HG03064 (cell line): ENCODE data around the gene NUAK1.

Source experiments
- ATAC-seq: cut with Tn5 transposase; IDR thresholded peaks from one replicate; pipeline ENCODE4 v1.9.1; 2021; ENCODE audit warnings: low read depth; ENCODE audit not compliant: unreplicated experiment

The NUAK1 gene

DNA sequence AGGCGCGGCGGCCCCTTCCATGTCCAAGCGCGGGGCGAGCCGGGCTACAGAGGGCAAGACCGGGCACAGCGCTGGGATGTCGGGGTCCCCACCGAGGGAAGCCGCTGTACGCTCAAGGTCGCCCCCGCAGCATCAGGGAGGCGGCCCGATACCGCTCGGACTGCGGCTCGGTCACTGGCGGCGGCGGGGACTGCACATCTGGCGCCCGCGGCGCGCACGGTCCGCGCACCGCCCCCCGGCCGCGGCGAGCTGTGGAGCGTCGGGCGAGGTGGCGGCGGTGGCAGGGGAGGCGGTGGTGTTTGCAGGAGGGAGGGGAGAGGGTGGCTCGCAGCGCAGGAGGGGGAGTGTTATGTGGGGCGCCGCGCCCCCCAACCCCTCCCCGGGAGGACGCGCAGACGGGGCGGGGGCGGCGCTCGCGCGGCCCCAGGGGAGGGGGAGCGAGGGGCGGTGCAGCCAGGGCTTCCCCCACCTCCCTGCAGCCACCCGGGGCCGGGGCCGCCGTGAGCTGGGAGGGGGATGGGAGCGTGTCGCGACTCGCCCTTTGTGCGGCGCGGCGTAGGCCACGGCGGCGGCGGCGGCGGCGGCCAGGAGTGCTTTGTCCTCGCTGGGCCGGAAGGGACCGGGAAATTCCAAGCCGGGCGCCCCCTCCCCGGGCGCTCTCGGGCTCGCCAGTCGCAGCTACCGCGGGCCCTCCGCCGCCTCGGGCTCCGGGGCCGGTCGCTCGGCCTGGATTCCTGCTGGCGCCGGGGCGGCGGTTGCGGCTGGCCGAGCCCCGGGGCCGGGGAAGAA is at the start of gene NUAK1:
Gene NUAK1, minus strand, starts transcription at position 322 of the 789 bp plus-strand sequence. Its CDS starts 301 bp downstream, at position 21.
- ATAC-seq: no peak

DNA sequence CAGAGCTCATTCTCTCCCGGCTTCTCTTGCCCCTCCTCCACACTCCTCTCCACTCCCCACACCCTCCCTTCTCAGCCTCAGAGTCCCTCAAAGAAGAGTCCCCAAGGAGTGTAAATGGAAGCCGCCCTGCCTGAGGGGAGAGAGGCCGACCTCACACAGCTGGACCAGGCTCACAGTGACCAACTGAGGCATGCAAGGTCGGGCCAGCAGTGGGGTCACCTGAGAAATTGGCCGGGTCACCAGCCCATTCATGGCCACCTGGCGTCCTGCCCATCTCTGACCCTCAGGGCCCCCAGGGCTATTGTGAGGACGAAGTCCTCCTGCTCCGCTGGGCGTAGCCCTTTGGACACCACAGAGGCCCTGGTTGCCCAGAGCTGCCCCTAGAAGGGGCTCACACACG is 49.5 kb upstream of the NUAK1 start:
- ATAC-seq: no peak

DNA sequence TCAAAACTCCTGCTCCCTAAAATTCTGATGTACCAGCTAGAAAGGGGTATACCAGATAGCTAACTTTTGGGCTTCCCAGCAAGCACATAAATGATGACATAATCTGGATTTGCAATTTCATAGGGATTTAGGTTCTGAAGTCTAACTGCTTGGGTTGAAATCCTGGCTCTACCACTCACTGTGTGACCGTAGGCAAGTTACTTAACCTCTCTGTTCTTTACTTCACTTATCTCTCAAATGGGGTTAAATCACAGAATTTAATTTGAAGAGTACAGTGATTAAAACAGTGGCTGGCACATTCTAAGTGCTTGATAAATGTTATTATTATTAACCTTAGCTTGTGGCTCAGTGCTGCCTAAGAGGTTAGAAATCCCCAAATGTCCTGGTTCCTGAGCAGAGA is 49.1 kb upstream of the NUAK1 start:
- no peak for ATAC-seq

- no peak for ATAC-seq
These were observed 48.5 kb upstream of the NUAK1 start for GRCh38 chr12:106187155-106187789.

DNA sequence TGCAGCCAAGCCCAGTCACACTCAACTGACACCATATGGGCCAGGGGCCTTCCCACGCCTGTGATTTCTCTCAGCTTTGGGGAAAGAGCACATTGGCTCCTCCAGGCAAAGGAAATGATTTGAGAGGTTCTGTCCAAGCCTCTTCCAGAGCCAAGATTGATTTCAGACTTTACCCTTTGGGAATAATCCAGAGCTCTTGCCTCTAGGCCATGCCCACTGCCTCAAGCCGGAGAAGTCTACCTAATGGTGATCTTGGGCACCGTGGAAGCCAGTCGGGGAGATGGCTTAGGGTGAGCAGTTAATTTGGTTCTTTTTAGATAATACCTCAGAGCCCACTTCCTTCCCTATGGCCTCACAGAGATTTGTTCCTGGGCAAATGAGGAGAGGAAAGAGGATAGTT is 45.0 kb upstream of the NUAK1 start:
- no peak for ATAC-seq

DNA sequence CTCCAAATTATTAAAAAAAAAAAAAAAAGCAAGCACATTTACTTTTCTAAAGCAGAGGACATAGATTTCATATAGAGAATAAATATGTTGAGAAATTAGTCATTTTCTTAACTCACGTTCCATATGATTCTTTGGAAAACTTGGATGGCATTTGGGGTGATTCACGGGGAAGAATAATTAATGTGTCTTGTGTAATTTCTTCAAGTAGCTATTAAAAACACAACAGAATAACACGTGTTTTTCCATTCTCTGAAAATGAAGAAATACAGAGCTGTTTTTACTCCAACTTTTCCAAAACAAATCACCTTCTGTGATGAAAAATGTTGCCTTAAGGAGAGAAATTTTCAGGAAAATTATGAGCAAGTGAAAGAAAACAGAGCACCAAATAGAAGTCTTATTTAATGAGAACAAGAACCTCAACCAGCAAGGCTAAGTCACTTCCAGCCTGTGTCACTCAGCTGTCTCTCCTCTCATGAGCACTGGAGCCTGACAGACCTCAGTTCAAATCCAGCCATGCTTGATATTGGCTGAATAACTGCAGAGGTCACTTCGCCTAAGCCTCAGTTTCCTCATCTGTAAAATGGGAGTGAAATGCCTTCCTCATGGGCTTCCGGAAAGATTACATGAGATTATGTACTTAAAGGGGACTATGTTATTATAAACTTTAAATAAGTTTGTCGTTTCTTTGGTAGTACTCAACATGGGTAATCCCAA is 42.8 kb upstream of the NUAK1 start:
- ATAC-seq: no peak

GRCh38 chr12:106179086-106179485 is 40.3 kb upstream of the NUAK1 start:
- ATAC-seq: no peak

DNA sequence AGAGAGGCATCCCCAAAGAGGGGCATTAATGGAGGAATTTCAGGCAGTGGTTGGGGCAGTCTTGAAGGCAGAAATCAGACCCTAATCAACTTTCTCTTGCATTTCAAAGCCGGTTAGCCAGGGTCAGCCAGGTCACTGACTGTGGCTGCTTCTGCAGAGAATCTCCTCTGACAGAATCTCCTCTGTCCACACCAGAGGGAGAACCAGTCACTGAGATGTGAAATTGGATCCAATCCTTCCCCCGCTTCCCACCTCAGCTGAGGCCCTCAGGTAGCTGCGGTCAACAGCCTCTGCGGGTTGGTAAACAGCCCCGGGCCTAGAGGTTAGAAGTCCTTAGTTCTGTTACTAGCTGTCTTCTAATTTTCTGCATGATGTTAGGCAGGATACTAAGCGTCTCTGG is 39.8 kb upstream of the NUAK1 start:
- no peak for ATAC-seq

- no peak for ATAC-seq
These were observed 37.8 kb upstream of the NUAK1 start for GRCh38 chr12:106176560-106176959.

- no peak for ATAC-seq
These were observed 36.1 kb upstream of the NUAK1 start for GRCh38 chr12:106174876-106175275.

DNA sequence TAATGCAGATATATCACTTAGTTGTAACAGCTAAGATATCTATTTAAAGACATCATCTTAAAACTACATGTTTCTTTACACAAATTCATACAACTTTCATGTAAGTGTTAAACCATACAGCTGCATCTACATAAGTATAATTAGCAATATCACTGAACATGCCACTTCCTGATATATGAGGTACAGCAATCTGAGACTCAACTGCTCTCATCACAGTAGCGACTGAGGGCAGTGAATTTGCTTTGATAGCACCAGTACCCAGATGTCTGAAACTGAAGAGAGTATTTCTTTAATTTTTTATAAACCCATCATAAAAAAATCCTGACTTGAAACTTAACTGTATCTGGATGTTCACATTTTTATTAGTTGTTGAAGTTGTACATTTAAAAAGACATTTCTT is 34.7 kb upstream of the NUAK1 start:
- ATAC-seq: no peak

DNA sequence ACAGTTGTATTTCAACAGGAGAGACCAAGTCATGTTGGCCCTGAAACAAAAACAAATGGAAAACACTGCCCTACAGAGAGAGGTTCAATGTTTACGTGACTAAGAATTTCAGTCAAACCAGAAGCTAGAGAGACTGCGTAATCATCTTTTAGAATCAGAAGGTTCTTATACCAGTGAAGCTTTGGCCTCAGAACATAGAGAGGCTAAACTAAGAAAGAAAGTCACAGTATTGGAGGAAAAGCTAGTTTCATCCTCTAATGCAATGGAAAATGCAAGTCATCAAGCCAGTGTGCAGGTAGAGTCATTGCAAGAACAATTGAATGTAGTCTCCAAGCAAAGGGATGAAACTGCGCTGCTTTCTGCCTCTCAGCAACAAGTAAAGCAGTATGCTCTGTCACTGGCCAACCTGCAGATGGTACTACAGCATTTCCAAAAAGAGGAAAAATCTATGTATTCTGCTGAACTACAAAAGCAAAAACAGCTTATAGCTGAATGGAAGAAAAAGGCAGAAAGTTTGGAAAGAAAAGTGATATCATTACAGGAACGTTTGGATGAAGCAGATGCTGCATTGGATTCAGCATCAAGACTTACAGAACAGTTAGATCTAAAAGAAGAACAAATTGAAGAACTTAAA is 32.5 kb upstream of the NUAK1 start:
- ATAC-seq: no peak

- no peak for ATAC-seq
These were observed 31.5 kb upstream of the NUAK1 start for GRCh38 chr12:106170285-106170684.

GRCh38 chr12:106163712-106164111 is 25.0 kb upstream of the NUAK1 start:
- ATAC-seq: no peak

DNA sequence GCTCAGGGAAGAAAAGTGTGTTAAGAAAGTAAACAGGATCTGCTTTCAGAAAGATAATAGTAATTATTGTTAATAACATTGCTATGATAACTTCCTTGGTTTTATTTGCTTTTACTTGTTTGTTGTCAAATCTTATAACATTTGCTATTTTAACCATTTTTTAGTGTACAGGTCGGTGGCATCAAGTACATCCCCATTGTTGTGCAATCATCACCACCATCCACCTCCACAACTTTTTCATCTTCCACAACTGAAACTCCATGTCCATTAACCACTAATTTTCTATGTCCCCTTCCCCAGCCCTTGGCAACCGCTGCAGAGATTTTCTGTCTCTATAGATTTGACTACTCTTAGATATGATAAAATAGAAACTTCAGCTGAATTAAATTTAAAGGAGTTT is 22.7 kb upstream of the NUAK1 start:
- no peak for ATAC-seq

GRCh38 chr12:106160915-106161314 is 22.2 kb upstream of the NUAK1 start:
- ATAC-seq: no peak

GRCh38 chr12:106157802-106158201 is 19.0 kb upstream of the NUAK1 start:
- no peak for ATAC-seq

GRCh38 chr12:106154751-106155273 is 16.1 kb upstream of the NUAK1 start:
- ATAC-seq: no peak

DNA sequence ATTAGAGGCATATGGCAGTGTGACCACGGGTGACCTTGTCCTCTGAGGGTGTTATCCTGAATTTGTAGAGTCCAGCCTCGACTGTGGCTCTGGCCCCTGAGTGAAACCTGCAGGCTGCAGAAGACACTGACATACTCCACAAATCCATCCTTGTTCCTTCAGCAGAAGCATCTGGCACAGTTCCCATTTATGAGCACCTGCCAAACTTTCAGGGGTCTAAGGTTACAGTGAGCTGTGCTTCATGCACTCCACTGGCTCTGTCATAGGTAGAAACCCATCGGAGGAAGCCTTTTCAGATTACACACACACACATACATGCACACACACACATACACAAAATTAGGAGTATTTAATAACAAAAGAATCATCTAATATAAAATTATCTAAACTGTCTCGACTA is 13.6 kb upstream of the NUAK1 start:
- no peak for ATAC-seq

- no peak for ATAC-seq
These were observed 11.8 kb upstream of the NUAK1 start for GRCh38 chr12:106150555-106150954.
